ENCODE data around the gene SLC4A1AP. TPM values are rescaled to one million over a fixed set of nuclear protein-coding genes. Genes with fewer than 3 reads are reported as not detected.
A peak's percentile ranks its signal among the peaks of the same experiment; 100 is the strongest.

Gene SLC4A1AP
- total RNA-seq, 1 donor from 2014 or later = 29.7 TPM

GRCh38 chr2:27735263-27735904 lies 71.7 kb downstream of the SLC4A1AP start:
- DNase-seq (ENCODE audit: low spot score) = peak; percentile 33
- Mint-ChIP-seq H3K27me3 (ENCODE audit: insufficient read depth) (no peaks in the 10 kb centered on the region), H3K4me1 (ENCODE audit: low read depth) (peaks cover 26% of the 10 kb centered on the region), H3K36me3 (ENCODE audit: low read depth) (no peaks in the 10 kb centered on the region), H3K4me3 (peak overlapping the region; percentile 63), H3K27ac (peak overlapping the region; percentile 48), H3K9me3 (no peaks in the 10 kb centered on the region)
- intact Hi-C loops (cut with micrococcal nuclease) = no loop called here

GRCh38 chr2:27736031-27736889 lies 72.6 kb downstream of the SLC4A1AP start:
- peak overlapping the region; percentile 44 for H3K27ac Mint-ChIP-seq
- H3K9me3 Mint-ChIP-seq = no peaks in the 10 kb centered on the region

GRCh38 chr2:27736890-27737204 lies 73.2 kb downstream of the SLC4A1AP start:
- Mint-ChIP-seq H3K27ac (peak overlapping the region; percentile 44), H3K4me3 (no peak overlapping the region), H3K4me1 (ENCODE audit: low read depth) (peaks cover 18% of the 10 kb centered on the region), H3K27me3 (ENCODE audit: insufficient read depth) (no peaks in the 10 kb centered on the region), H3K36me3 (ENCODE audit: low read depth) (no peaks in the 10 kb centered on the region), H3K9me3 (no peaks in the 10 kb centered on the region)
- DNase-seq (ENCODE audit: low spot score) = no peak
- intact Hi-C loops (cut with micrococcal nuclease) = no loop called here

More at GRCh38 chr2:27736031-27736889, 72.6 kb downstream of the SLC4A1AP start:
- no peaks in the 10 kb centered on the region for H3K27me3 Mint-ChIP-seq (ENCODE audit: insufficient read depth)
- DNase-seq (ENCODE audit: low spot score) = no peak
- no peaks in the 10 kb centered on the region for H3K36me3 Mint-ChIP-seq (ENCODE audit: low read depth)
- intact Hi-C loops (cut with micrococcal nuclease) = no loop called here
- peak overlapping the region; percentile 26 for H3K4me3 Mint-ChIP-seq
- H3K4me1 Mint-ChIP-seq (ENCODE audit: low read depth) = peaks cover 19% of the 10 kb centered on the region

GRCh38 chr2:27737676-27738348 lies 74.1 kb downstream of the SLC4A1AP start:
- Mint-ChIP-seq H3K27me3 (ENCODE audit: insufficient read depth) (peaks cover 2% of the 10 kb centered on the region), H3K4me3 (no peak overlapping the region), H3K9me3 (no peaks in the 10 kb centered on the region), H3K36me3 (ENCODE audit: low read depth) (no peaks in the 10 kb centered on the region), H3K27ac (no peak overlapping the region), H3K4me1 (ENCODE audit: low read depth) (peaks cover 18% of the 10 kb centered on the region)
- DNase-seq (ENCODE audit: low spot score) = no peak
- intact Hi-C loops (cut with micrococcal nuclease) = no loop called here

GRCh38 chr2:27738349-27739057 lies 74.8 kb downstream of the SLC4A1AP start:
- DNase-seq (ENCODE audit: low spot score) = no peak
- Mint-ChIP-seq H3K27me3 (ENCODE audit: insufficient read depth) (peaks cover 4% of the 10 kb centered on the region), H3K36me3 (ENCODE audit: low read depth) (no peaks in the 10 kb centered on the region), H3K4me1 (ENCODE audit: low read depth) (peaks cover 18% of the 10 kb centered on the region), H3K9me3 (no peaks in the 10 kb centered on the region), H3K27ac (no peak overlapping the region), H3K4me3 (no peak overlapping the region)
- intact Hi-C loops (cut with micrococcal nuclease) = no loop called here

GRCh38 chr2:27739058-27739373 lies 75.3 kb downstream of the SLC4A1AP start:
- H3K36me3 Mint-ChIP-seq (ENCODE audit: low read depth) = no peaks in the 10 kb centered on the region
- H3K9me3 Mint-ChIP-seq = no peaks in the 10 kb centered on the region
- intact Hi-C loops (cut with micrococcal nuclease) = no loop called here
- H3K4me1 Mint-ChIP-seq (ENCODE audit: low read depth) = peaks cover 18% of the 10 kb centered on the region
- no peak overlapping the region for H3K4me3 Mint-ChIP-seq
- H3K27ac Mint-ChIP-seq = no peak overlapping the region
- H3K27me3 Mint-ChIP-seq (ENCODE audit: insufficient read depth) = peaks cover 5% of the 10 kb centered on the region
- DNase-seq (ENCODE audit: low spot score) = no peak

- no peaks in the 10 kb centered on the region for H3K36me3 Mint-ChIP-seq (ENCODE audit: low read depth)
- H3K27ac Mint-ChIP-seq = no peak overlapping the region
- H3K9me3 Mint-ChIP-seq = no peaks in the 10 kb centered on the region
- H3K4me1 Mint-ChIP-seq (ENCODE audit: low read depth) = peaks cover 4% of the 10 kb centered on the region
- DNase-seq (ENCODE audit: low spot score) = no peak
- peaks cover 9% of the 10 kb centered on the region for H3K27me3 Mint-ChIP-seq (ENCODE audit: insufficient read depth)
- no peak overlapping the region for H3K4me3 Mint-ChIP-seq
- intact Hi-C loops (cut with micrococcal nuclease) = no loop called here
Measured at GRCh38 chr2:27741673-27742072, 78.0 kb downstream of the SLC4A1AP start.

- intact Hi-C loops (cut with micrococcal nuclease) = no loop called here
- no peaks in the 10 kb centered on the region for H3K9me3 Mint-ChIP-seq
- no peak for DNase-seq (ENCODE audit: low spot score)
- H3K27ac Mint-ChIP-seq = no peak overlapping the region
- H3K4me3 Mint-ChIP-seq = no peak overlapping the region
- no peaks in the 10 kb centered on the region for H3K4me1 Mint-ChIP-seq (ENCODE audit: low read depth)
- H3K36me3 Mint-ChIP-seq (ENCODE audit: low read depth) = no peaks in the 10 kb centered on the region
- H3K27me3 Mint-ChIP-seq (ENCODE audit: insufficient read depth) = peaks cover 12% of the 10 kb centered on the region
Measured at GRCh38 chr2:27742571-27742970, 78.9 kb downstream of the SLC4A1AP start.

Other genes starting within 250 kb of the SLC4A1AP start
- 99.7 and 106 TPM in 2 replicates for gene NRBP1, start 235.3 kb upstream of the SLC4A1AP start, total RNA-seq
- gene KRTCAP3, start 221.5 kb upstream of the SLC4A1AP start, total RNA-seq = 3.5 and 5.7 TPM in 2 replicates
- gene IFT172, start 174.1 kb upstream of the SLC4A1AP start, total RNA-seq = 13.4 and 13.5 TPM in 2 replicates
- gene FNDC4, start 168.7 kb upstream of the SLC4A1AP start, total RNA-seq = 0.10 TPM in 1 of 2 replicates, not detected in the other
- not detected in 2 replicates for gene GCKR, start 167.1 kb upstream of the SLC4A1AP start, total RNA-seq
- 24.6 and 25.0 TPM in 2 replicates for gene ZNF512, start 80.8 kb upstream of the SLC4A1AP start, total RNA-seq
- gene CCDC121, start 34.9 kb upstream of the SLC4A1AP start, total RNA-seq = 0.66 and 1.3 TPM in 2 replicates
- gene GPN1, start 34.8 kb upstream of the SLC4A1AP start, total RNA-seq = 48.3 and 51.0 TPM in 2 replicates
- gene SUPT7L, start 275 bp upstream of the SLC4A1AP start, total RNA-seq = 32.5 and 35.2 TPM in 2 replicates
- 55.4 and 55.9 TPM in 2 replicates for gene MRPL33, start 107.8 kb downstream of the SLC4A1AP start, total RNA-seq
- gene RBKS, start 226.5 kb downstream of the SLC4A1AP start, total RNA-seq = 0.76 and 0.83 TPM in 2 replicates
- gene BABAM2, start 226.8 kb downstream of the SLC4A1AP start, total RNA-seq = 46.3 and 46.6 TPM in 2 replicates